T-helper 1 cell (primary cell): ENCODE results near the gene KDM5A.

Source experiments
- DNase-seq, 5 donors: peaks; one replicate each; pipeline ENCODE4 v3.0.0-alpha.2; 2012 to 2020

KDM5A gene

GRCh38 chr12:271161-271560 lies 118.0 kb downstream of the KDM5A start:
- DNase-seq: no peak

GRCh38 chr12:269191-269590 lies 119.9 kb downstream of the KDM5A start:
- DNase-seq: no peak

GRCh38 chr12:268483-268840 lies 120.7 kb downstream of the KDM5A start:
- no peak for DNase-seq

GRCh38 chr12:267581-268482 lies 121.3 kb downstream of the KDM5A start:
- no peak for DNase-seq

DNA sequence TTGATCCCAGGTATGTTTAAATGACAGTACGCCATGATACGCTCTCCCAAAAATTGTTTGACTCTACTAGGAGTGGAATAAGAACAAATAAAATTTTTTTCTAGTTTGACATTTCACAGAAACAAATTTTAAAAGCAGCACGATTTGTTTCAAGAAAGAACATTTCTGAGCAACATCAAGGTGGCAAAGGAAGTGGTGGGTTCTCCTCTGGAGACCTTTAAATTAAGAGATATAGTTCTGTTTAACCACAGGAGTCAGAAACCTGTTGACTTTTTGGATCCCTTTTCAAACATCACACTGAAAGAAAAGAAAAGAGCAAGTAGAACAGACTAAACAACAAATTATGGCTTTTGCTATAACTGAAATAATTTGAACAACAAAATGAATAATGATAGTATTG lies 124.0 kb downstream of the KDM5A start:
- DNase-seq: no peak

DNA sequence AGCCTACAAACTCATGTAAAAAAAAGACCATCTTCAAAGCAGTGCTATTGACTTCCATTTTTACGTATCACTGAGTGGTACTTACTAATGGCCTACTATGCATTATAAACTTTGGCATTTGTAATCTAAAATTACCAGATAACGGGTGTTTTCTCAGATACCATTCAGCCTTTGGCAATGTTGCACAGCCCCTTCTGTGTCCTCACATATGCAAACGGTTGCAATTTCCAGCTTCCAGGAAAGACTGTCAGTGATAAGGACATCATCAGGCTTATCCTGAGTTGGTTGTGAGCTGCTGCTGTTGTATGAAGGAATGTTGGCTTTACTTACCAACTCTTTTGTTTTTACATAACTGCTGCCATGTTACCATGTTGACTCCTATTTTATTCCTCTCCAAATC lies 124.9 kb downstream of the KDM5A start:
- DNase-seq: no peak

- no peak for DNase-seq
Observed at GRCh38 chr12:263574-263973, 125.5 kb downstream of the KDM5A start.

DNA sequence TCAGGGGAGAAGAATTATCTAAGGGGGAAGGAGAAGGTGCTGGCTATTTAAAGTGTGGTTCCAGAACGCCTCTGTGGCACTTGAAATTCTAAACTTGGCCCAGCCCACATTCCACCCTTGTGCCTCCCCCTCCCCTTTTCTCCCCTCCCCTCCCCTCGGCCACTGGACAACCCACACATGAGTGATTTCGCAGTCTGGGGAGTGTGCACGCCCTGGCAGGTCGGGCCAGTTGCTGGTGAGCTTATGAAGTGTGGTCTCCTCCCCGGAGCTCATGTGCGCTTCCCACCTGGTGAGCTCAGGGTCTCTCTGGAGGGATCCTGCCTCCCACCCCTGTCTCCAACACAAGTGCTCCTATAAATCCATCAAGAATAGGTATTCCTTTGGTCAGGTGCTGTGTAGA lies 126.3 kb downstream of the KDM5A start, which contains the start of gene SLC6A13:
SLC6A13 (minus strand) TSS at position 20 of the 400 bp plus-strand sequence. CDS start 2,784 bp downstream, outside the sequence.
- no peak for DNase-seq

DNA sequence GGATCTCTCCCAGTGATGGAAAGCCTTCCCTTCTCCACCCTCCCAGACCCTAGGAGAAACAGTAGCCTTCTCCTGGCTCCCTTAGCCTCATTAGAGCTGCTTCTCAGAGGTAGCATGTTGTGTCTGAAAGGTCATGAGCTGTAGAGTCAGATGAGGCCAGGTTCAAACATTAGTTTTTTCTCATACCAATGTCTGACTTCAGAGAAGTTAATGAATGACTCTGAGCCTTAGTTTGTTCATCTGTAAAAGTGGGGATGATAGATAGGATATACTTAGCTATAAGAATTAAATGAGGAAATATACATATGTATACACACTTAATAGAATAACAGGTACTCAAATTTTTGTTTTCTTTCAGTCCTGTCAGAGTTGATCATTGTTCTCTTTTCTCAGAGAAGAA lies 127.0 kb downstream of the KDM5A start:
- DNase-seq: no peak

GRCh38 chr12:257521-258321 lies 131.4 kb downstream of the KDM5A start:
- no peak for DNase-seq

- no peak for DNase-seq
Observed at GRCh38 chr12:256958-257357, 132.2 kb downstream of the KDM5A start.

GRCh38 chr12:256225-256624 lies 132.9 kb downstream of the KDM5A start:
- DNase-seq: no peak

- no peak for DNase-seq
Observed at GRCh38 chr12:254912-255311, 134.2 kb downstream of the KDM5A start.

- DNase-seq: no peak
Observed at GRCh38 chr12:254039-254438, 135.1 kb downstream of the KDM5A start.

- DNase-seq: no peak
Observed at GRCh38 chr12:253116-253831, 135.8 kb downstream of the KDM5A start.

GRCh38 chr12:252636-253035 lies 136.5 kb downstream of the KDM5A start:
- no peak for DNase-seq

GRCh38 chr12:247271-247670 lies 141.8 kb downstream of the KDM5A start:
- DNase-seq: no peak

GRCh38 chr12:243381-243780 lies 145.7 kb downstream of the KDM5A start:
- no peak for DNase-seq

GRCh38 chr12:242496-242895 lies 146.6 kb downstream of the KDM5A start:
- no peak for DNase-seq

DNA sequence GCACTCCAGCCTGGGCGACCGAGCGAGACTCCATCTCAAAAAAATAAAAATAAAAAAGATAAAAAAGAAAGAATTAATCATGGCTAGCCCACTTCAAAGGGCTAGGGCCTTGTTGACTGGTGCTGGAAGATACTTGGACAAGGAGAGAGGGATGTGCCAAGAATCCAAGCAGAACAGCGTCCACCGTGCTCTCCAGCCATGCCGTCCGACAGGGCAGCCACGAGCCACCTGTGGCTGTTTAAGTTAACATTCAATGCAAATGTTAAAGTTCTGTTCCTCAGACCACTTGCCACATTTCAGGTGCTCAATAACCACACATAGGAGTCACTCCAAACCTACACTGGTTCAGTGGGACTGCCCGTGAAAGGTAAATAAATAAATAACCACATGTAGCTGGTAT lies 147.9 kb downstream of the KDM5A start:
- no peak for DNase-seq

DNA sequence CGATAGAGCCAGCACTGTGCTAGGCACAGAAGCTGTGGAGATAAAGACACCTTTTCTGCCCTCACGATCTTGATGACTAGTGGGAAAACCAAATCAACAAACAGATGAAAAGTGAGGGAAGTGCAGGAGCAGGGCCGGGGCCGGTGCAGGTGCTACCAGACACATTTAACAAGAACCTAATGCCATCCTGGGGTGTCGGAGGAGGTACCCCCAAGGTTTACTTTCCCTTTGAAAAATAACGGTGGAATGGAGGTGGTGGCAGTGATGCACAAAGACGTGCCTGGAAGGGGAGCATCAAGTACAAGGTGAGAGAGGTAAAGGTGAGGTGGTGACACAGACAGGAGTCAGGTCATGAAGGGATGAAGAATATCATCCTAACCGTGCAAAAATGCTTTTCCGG lies 148.6 kb downstream of the KDM5A start:
- no peak for DNase-seq

DNA sequence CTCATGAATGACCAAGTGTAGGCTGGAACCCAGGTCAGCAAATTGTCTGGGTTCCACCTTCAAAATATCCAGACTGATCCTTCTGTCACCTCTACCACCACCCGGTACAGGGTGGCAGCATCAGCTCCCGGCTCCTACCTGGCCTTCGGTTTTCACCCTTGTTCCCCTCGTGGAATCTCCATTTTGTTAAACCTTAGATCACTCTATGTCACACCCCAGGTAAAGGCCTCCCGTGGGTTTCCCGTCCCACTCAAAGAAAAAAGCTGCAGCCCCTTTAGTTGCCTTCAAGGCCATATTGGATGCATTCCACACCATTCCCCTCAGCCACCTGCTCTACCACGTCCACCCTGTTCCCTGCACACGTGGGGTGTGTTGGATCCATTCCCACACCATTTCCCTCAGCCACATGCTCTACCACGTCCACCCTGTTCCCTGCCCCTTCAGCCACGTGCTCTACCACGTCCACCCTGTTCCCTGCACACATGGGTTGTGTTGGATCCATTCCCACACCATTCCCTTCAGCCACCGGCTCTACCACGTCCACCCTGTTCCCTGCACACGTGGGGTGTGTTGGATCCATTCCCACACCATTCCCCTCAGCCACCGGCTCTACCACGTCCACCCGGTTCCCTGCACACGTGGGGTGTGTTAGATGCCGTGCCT lies 150.3 kb downstream of the KDM5A start:
- DNase-seq: no peak

GRCh38 chr12:238116-238515 lies 151.0 kb downstream of the KDM5A start:
- DNase-seq: no peak
